Breast epithelium (tissue), 3 donors: ENCODE data around the gene EPHA2.

Source experiments
- POLR2A ChIP-seq: fragments of 450-650 bp; IDR thresholded peaks from one replicate; pipeline ENCODE4 v1.6.1; 2016; ENCODE audit warnings: antibody characterized with exemption, mild to moderate bottlenecking, moderate library complexity
- POLR2AphosphoS5 ChIP-seq, 3 donors: sonication (generic); formaldehyde crosslinking; IDR thresholded peaks; one replicate each; pipeline ENCODE4 v1.6.1; 2017; ENCODE audit warnings: antibody characterized with exemption in 3 of 3
- TF ChIP-seq, protein P1 (sequence below), 3 donors: fragments of 450-650 bp; IDR thresholded peaks; one replicate each; pipeline ENCODE4 v1.5.1; 2016 to 2017; ENCODE audit warnings: antibody characterized with exemption in 3 of 3, mild to moderate bottlenecking in 3 of 3, moderate library complexity in 3 of 3

DNA sequence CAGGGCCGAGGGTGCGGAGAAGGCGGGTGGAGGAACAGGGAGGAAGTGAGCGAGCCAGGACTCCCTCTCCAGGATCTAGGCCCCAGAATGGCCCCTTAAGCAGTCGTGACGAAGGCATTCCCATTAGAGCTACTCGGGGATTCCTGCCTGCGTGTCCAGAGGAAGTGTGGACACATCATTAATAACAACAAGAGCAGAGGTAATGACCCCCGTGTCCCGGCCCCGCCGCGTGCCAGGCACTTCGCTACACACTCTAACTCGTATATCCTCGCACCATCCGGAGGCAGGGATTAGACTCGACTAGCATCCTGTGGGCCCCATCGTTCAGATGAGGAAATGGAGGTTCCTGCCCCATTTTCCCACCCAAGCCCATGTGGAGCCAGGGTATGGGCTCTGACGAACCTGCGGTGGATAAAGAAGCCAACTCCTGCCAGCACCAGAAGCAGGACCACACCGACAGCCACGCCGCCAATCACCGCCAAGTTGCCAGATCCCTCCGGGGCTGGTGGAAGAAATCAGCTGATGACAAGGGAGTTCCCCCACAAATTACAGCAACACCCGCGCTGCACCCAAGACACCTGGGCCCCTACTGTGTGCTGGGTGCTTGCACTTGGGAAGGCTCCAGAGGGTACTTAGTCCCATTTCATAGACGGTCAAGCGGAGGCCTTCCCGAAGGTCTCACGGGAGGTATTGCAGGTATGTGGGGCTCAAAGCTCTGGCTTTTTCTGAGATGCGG lies 21.6 kb downstream of the EPHA2 start:
- TF ChIP-seq, protein P1, sequence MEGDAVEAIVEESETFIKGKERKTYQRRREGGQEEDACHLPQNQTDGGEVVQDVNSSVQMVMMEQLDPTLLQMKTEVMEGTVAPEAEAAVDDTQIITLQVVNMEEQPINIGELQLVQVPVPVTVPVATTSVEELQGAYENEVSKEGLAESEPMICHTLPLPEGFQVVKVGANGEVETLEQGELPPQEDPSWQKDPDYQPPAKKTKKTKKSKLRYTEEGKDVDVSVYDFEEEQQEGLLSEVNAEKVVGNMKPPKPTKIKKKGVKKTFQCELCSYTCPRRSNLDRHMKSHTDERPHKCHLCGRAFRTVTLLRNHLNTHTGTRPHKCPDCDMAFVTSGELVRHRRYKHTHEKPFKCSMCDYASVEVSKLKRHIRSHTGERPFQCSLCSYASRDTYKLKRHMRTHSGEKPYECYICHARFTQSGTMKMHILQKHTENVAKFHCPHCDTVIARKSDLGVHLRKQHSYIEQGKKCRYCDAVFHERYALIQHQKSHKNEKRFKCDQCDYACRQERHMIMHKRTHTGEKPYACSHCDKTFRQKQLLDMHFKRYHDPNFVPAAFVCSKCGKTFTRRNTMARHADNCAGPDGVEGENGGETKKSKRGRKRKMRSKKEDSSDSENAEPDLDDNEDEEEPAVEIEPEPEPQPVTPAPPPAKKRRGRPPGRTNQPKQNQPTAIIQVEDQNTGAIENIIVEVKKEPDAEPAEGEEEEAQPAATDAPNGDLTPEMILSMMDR (IDR thresholded peaks at IDR 0.05) = no peak
- no peak for TF ChIP-seq POLR2AphosphoS5 (IDR thresholded peaks at IDR 0.05)
- no peak for TF ChIP-seq POLR2A
